ENCODE measurements around the gene NUP210L. TPM values are rescaled to one million over a fixed set of nuclear protein-coding genes. Genes with fewer than 3 reads are reported as not detected.

Gene NUP210L
- total and polyA plus RNA-seq, 2 experiments from 2014 or later = 0.10 TPM; not detected in 1

DNA sequence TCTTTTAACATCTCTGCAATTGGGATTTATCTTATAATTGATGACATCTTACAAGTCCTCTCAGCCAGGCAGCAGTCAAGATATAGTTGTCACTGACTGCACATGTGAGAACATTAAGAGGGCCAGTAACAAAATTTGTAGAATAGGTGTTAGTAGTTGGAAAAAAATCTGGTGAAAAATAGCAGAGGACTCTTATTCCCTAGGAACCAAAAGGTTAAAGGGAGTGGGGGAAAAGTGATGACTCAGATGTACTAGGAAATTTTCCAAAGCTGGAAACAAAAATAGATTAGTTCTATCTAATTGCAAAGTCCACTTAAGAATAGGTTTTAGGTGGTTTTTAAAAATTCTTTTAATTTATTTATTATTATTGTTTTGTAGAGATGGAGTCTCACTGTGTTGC is 3.6 kb downstream of the NUP210L start:
- Mint-ChIP-seq H3K4me1 (peaks cover 12% of the 10 kb centered on the region; the same call in 2 of the 3 replicates), H3K9me3 (no peaks in the 10 kb centered on the region), H3K4me3 (no peak overlapping the region), H3K27me3 (ENCODE audit: insufficient read depth, low read depth, poor library complexity) (peaks cover 4% of the 10 kb centered on the region), H3K27ac (no peak overlapping the region), H3K36me3 (ENCODE audit: low read depth) (peaks cover 5% of the 10 kb centered on the region; the same call in 2 of the 3 replicates)
- Histone ChIP-seq H2AFZ (no peak overlapping the region), H3F3A (replicated peaks; ENCODE audit: low read depth) (peaks cover 18% of the 10 kb centered on the region; the same call in 1 of the 2 replicates), H3K9me2 (ENCODE audit: insufficient read depth) (no peaks in the 10 kb centered on the region), H3K79me2 (replicated peaks; ENCODE audit: insufficient read depth) (no peaks in the 10 kb centered on the region), H3K36me3 (ENCODE audit: insufficient read depth) (peaks cover 9% of the 10 kb centered on the region; the same call in 1 of the 2 replicates), H3K4me1 (ENCODE audit: insufficient read depth) (peaks cover 11% of the 10 kb centered on the region), H4K20me1 (replicated peaks; ENCODE audit: insufficient read depth) (no peaks in the 10 kb centered on the region; the same call in 1 of the 2 replicates), H3K4me2 (no peak overlapping the region), H3K4me3 (no peak overlapping the region), H3K27me3 (ENCODE audit: insufficient read depth) (no peaks in the 10 kb centered on the region), H3K27ac (ENCODE audit: low read depth) (no peak overlapping the region)
- ATAC-seq (no peak), DNase-seq (ENCODE audit: low spot score) (no peak)
- TF ChIP-seq EZH2 (IDR thresholded peaks at IDR 0.05; ENCODE audit: low read depth, unreplicated experiment) = no peak
- no peak for TF ChIP-seq JUNB (IDR thresholded peaks at IDR 0.05; ENCODE audit: unreplicated experiment)
- TF ChIP-seq, protein P1, sequence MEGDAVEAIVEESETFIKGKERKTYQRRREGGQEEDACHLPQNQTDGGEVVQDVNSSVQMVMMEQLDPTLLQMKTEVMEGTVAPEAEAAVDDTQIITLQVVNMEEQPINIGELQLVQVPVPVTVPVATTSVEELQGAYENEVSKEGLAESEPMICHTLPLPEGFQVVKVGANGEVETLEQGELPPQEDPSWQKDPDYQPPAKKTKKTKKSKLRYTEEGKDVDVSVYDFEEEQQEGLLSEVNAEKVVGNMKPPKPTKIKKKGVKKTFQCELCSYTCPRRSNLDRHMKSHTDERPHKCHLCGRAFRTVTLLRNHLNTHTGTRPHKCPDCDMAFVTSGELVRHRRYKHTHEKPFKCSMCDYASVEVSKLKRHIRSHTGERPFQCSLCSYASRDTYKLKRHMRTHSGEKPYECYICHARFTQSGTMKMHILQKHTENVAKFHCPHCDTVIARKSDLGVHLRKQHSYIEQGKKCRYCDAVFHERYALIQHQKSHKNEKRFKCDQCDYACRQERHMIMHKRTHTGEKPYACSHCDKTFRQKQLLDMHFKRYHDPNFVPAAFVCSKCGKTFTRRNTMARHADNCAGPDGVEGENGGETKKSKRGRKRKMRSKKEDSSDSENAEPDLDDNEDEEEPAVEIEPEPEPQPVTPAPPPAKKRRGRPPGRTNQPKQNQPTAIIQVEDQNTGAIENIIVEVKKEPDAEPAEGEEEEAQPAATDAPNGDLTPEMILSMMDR (conservative IDR thresholded peaks at IDR 0.05; ENCODE audit: low read depth in 2 of 2) = no peak

DNA sequence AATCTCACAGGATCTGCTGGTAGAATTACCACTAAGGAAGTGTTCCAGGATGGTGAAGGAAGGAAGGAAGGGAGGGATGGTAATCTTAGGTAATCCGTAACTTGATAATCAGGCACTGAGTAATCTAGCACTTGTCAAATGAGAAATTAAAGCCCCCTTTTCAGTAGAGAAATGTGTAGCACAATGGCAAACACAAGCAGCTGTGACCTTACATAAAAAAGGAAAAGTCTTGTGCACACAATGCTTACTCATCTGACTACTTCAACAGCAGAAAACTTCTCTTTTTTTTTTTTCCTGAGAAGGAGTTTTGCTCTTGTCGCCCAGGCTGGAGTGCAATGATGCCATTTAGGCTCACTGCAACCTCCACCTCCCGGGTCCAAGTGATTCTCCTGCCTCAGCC is 6.1 kb downstream of the NUP210L start:
- no peaks in the 10 kb centered on the region for H3K9me2 ChIP-seq (ENCODE audit: insufficient read depth)
- Mint-ChIP-seq H3K27me3 (ENCODE audit: insufficient read depth, low read depth, poor library complexity) (peaks cover 4% of the 10 kb centered on the region), H3K27ac (no peak overlapping the region), H3K4me1 (no peaks in the 10 kb centered on the region), H3K9me3 (no peaks in the 10 kb centered on the region), H3K36me3 (ENCODE audit: low read depth) (no peaks in the 10 kb centered on the region), H3K4me3 (no peak overlapping the region)
- no peak overlapping the region for H3K4me2 ChIP-seq
- H3F3A ChIP-seq (replicated peaks; ENCODE audit: low read depth) = peaks cover 4% of the 10 kb centered on the region; the same call in 1 of the 2 replicates
- no peaks in the 10 kb centered on the region for H3K79me2 ChIP-seq (replicated peaks; ENCODE audit: insufficient read depth)
- ATAC-seq = no peak
- no peaks in the 10 kb centered on the region for H3K36me3 ChIP-seq (ENCODE audit: insufficient read depth)
- no peak overlapping the region for H3K27ac ChIP-seq (ENCODE audit: low read depth)
- no peak overlapping the region for H2AFZ ChIP-seq
- H3K4me3 ChIP-seq = no peak overlapping the region
- no peak for DNase-seq (ENCODE audit: low spot score)
- H3K27me3 ChIP-seq (ENCODE audit: insufficient read depth) = no peaks in the 10 kb centered on the region
- no peaks in the 10 kb centered on the region for H4K20me1 ChIP-seq (replicated peaks; ENCODE audit: insufficient read depth)
- no peaks in the 10 kb centered on the region for H3K4me1 ChIP-seq (ENCODE audit: insufficient read depth)
- TF ChIP-seq, protein P1 (conservative IDR thresholded peaks at IDR 0.05; ENCODE audit: low read depth in 2 of 2) = no peak
- TF ChIP-seq JUNB (IDR thresholded peaks at IDR 0.05; ENCODE audit: unreplicated experiment) (no peak), POLR2AphosphoS5 (IDR thresholded peaks at IDR 0.05; ENCODE audit: low read depth) (no peak), STAT1 (IDR thresholded peaks at IDR 0.05; ENCODE audit: unreplicated experiment) (no peak), NANOG (IDR thresholded peaks at IDR 0.05; ENCODE audit: borderline replicate concordance) (no peak)
- TF ChIP-seq, protein P2, sequence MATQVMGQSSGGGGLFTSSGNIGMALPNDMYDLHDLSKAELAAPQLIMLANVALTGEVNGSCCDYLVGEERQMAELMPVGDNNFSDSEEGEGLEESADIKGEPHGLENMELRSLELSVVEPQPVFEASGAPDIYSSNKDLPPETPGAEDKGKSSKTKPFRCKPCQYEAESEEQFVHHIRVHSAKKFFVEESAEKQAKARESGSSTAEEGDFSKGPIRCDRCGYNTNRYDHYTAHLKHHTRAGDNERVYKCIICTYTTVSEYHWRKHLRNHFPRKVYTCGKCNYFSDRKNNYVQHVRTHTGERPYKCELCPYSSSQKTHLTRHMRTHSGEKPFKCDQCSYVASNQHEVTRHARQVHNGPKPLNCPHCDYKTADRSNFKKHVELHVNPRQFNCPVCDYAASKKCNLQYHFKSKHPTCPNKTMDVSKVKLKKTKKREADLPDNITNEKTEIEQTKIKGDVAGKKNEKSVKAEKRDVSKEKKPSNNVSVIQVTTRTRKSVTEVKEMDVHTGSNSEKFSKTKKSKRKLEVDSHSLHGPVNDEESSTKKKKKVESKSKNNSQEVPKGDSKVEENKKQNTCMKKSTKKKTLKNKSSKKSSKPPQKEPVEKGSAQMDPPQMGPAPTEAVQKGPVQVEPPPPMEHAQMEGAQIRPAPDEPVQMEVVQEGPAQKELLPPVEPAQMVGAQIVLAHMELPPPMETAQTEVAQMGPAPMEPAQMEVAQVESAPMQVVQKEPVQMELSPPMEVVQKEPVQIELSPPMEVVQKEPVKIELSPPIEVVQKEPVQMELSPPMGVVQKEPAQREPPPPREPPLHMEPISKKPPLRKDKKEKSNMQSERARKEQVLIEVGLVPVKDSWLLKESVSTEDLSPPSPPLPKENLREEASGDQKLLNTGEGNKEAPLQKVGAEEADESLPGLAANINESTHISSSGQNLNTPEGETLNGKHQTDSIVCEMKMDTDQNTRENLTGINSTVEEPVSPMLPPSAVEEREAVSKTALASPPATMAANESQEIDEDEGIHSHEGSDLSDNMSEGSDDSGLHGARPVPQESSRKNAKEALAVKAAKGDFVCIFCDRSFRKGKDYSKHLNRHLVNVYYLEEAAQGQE (IDR thresholded peaks at IDR 0.05; ENCODE audit: unreplicated experiment) = no peak
- TF ChIP-seq, protein P3, sequence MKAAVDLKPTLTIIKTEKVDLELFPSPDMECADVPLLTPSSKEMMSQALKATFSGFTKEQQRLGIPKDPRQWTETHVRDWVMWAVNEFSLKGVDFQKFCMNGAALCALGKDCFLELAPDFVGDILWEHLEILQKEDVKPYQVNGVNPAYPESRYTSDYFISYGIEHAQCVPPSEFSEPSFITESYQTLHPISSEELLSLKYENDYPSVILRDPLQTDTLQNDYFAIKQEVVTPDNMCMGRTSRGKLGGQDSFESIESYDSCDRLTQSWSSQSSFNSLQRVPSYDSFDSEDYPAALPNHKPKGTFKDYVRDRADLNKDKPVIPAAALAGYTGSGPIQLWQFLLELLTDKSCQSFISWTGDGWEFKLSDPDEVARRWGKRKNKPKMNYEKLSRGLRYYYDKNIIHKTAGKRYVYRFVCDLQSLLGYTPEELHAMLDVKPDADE (IDR thresholded peaks at IDR 0.05) = no peak
